ENCODE results near the gene EPHB2.

Gene EPHB2

GRCh38 chr1:22756125-22756735 lies 45.6 kb downstream of the EPHB2 start:
- Histone ChIP-seq H3K4me3 (no peak overlapping the region), H3K4me2 (no peak overlapping the region), H4K20me1 (peaks cover 0 to 29% (median 0%) of the 10 kb centered on the region in 11 experiments; a peak in 3 of 22 replicates), H3K27me3 (no peaks in the 10 kb centered on the region), H3K4me1 (peaks cover 0 to 5% (median 2%) of the 10 kb centered on the region in 10 experiments; a peak in 10 of 20 replicates), H3K9me3 (replicated peaks in 1 of 11) (no peaks in the 10 kb centered on the region), H3K36me3 (no peaks in the 10 kb centered on the region), H3K27ac (no peak overlapping the region), H3K9ac (no peak overlapping the region)
- TF ChIP-seq Cebpa-rat (IDR thresholded peaks at IDR 0.05) = no peak

- H3K4me1 ChIP-seq = no peaks in the 10 kb centered on the region
- no peak overlapping the region for H3K9ac ChIP-seq
- peaks cover 0 to 35% (median 0%) of the 10 kb centered on the region in 11 experiments; a peak in 4 of 22 replicates for H4K20me1 ChIP-seq
- no peak for TF ChIP-seq Cebpa-rat (IDR thresholded peaks at IDR 0.05)
- H3K9me3 ChIP-seq (replicated peaks in 1 of 11) = no peaks in the 10 kb centered on the region
- H3K27ac ChIP-seq = no peak overlapping the region
- no peaks in the 10 kb centered on the region for H3K27me3 ChIP-seq
- H3K4me2 ChIP-seq = no peak overlapping the region
- no peak overlapping the region for H3K4me3 ChIP-seq
- no peaks in the 10 kb centered on the region for H3K36me3 ChIP-seq
These were observed 49.8 kb downstream of the EPHB2 start for GRCh38 chr1:22760455-22760854.

- no peak for TF ChIP-seq Cebpa-rat (IDR thresholded peaks at IDR 0.05)
- no peak overlapping the region for H3K9ac ChIP-seq
- no peaks in the 10 kb centered on the region for H3K27me3 ChIP-seq
- H3K4me3 ChIP-seq = no peak overlapping the region
- no peak overlapping the region for H3K4me2 ChIP-seq
- H3K9me3 ChIP-seq (replicated peaks in 1 of 11) = no peaks in the 10 kb centered on the region
- no peaks in the 10 kb centered on the region for H3K4me1 ChIP-seq
- H3K27ac ChIP-seq = no peak overlapping the region
- H3K36me3 ChIP-seq = no peaks in the 10 kb centered on the region
- H4K20me1 ChIP-seq = peaks cover 0 to 38% (median 0%) of the 10 kb centered on the region in 11 experiments; a peak in 4 of 22 replicates
These were observed 50.5 kb downstream of the EPHB2 start for GRCh38 chr1:22761101-22761500.

- H3K9ac ChIP-seq = no peak overlapping the region
- H4K20me1 ChIP-seq = peaks cover 0 to 38% (median 0%) of the 10 kb centered on the region in 11 experiments; a peak in 5 of 22 replicates
- no peaks in the 10 kb centered on the region for H3K9me3 ChIP-seq (replicated peaks in 1 of 11)
These were observed 51.2 kb downstream of the EPHB2 start for GRCh38 chr1:22761821-22762220.

GRCh38 chr1:22763487-22764200 lies 53.0 kb downstream of the EPHB2 start:
- no peak for TF ChIP-seq Cebpa-rat (IDR thresholded peaks at IDR 0.05)
- Histone ChIP-seq H3K27ac (no peak overlapping the region), H3K36me3 (no peaks in the 10 kb centered on the region), H3K4me3 (no peak overlapping the region), H3K4me1 (no peaks in the 10 kb centered on the region), H3K27me3 (no peaks in the 10 kb centered on the region), H3K9me3 (replicated peaks in 1 of 11) (no peaks in the 10 kb centered on the region), H3K9ac (no peak overlapping the region), H3K4me2 (no peak overlapping the region), H4K20me1 (peaks cover 0 to 43% (median 0%) of the 10 kb centered on the region in 11 experiments; a peak in 5 of 22 replicates)

More at GRCh38 chr1:22761821-22762220, 51.2 kb downstream of the EPHB2 start:
- no peaks in the 10 kb centered on the region for H3K36me3 ChIP-seq
- no peaks in the 10 kb centered on the region for H3K27me3 ChIP-seq
- no peak for TF ChIP-seq Cebpa-rat (IDR thresholded peaks at IDR 0.05)
- no peak overlapping the region for H3K27ac ChIP-seq
- H3K4me1 ChIP-seq = no peaks in the 10 kb centered on the region
- no peak overlapping the region for H3K4me3 ChIP-seq
- H3K4me2 ChIP-seq = no peak overlapping the region

GRCh38 chr1:22767852-22768251 lies 57.2 kb downstream of the EPHB2 start:
- Histone ChIP-seq H4K20me1 (peaks cover 0 to 23% (median 0%) of the 10 kb centered on the region in 11 experiments; a peak in 3 of 22 replicates), H3K36me3 (no peaks in the 10 kb centered on the region), H3K4me1 (no peaks in the 10 kb centered on the region)

GRCh38 chr1:22769932-22770331 lies 59.3 kb downstream of the EPHB2 start:
- H3K4me3 ChIP-seq = no peak overlapping the region
- no peak overlapping the region for H3K27ac ChIP-seq
- H3K9ac ChIP-seq = no peak overlapping the region
- no peaks in the 10 kb centered on the region for H3K9me3 ChIP-seq (replicated peaks in 1 of 11)
- no peaks in the 10 kb centered on the region for H3K4me1 ChIP-seq
- no peak overlapping the region for H3K4me2 ChIP-seq
- no peaks in the 10 kb centered on the region for H3K27me3 ChIP-seq
- peaks cover 0 to 30% (median 0%) of the 10 kb centered on the region in 11 experiments; a peak in 4 of 22 replicates for H4K20me1 ChIP-seq
- no peak for TF ChIP-seq Cebpa-rat (IDR thresholded peaks at IDR 0.05)
- no peaks in the 10 kb centered on the region for H3K36me3 ChIP-seq

More at GRCh38 chr1:22767852-22768251, 57.2 kb downstream of the EPHB2 start:
- Histone ChIP-seq H3K4me3 (no peak overlapping the region), H3K27ac (no peak overlapping the region), H3K9me3 (replicated peaks in 1 of 11) (no peaks in the 10 kb centered on the region), H3K9ac (no peak overlapping the region), H3K27me3 (no peaks in the 10 kb centered on the region), H3K4me2 (no peak overlapping the region)
- no peak for TF ChIP-seq Cebpa-rat (IDR thresholded peaks at IDR 0.05)

- TF ChIP-seq Cebpa-rat (IDR thresholded peaks at IDR 0.05) = no peak
- Histone ChIP-seq H3K4me2 (no peak overlapping the region), H3K4me1 (peaks cover 0 to 9% (median 2%) of the 10 kb centered on the region in 10 experiments; a peak in 8 of 20 replicates), H3K9me3 (replicated peaks in 1 of 11) (no peaks in the 10 kb centered on the region), H3K4me3 (no peak overlapping the region), H3K27ac (no peak overlapping the region), H3K36me3 (no peaks in the 10 kb centered on the region), H3K27me3 (no peaks in the 10 kb centered on the region), H4K20me1 (peaks cover 0 to 19% (median 0%) of the 10 kb centered on the region in 11 experiments; a peak in 5 of 22 replicates), H3K9ac (no peak overlapping the region)
These were observed 61.4 kb downstream of the EPHB2 start for GRCh38 chr1:22772014-22772413.

GRCh38 chr1:22773981-22774832 lies 63.6 kb downstream of the EPHB2 start:
- Histone ChIP-seq H4K20me1 (peaks cover 0 to 7% (median 0%) of the 10 kb centered on the region in 11 experiments; a peak in 3 of 22 replicates), H3K27ac (no peak overlapping the region), H3K27me3 (no peaks in the 10 kb centered on the region), H3K36me3 (no peaks in the 10 kb centered on the region), H3K9me3 (replicated peaks in 1 of 11) (no peaks in the 10 kb centered on the region), H3K4me3 (no peak overlapping the region), H3K4me2 (no peak overlapping the region), H3K4me1 (peaks cover 0 to 9% (median 2%) of the 10 kb centered on the region in 10 experiments; a peak in 8 of 20 replicates), H3K9ac (no peak overlapping the region)
- TF ChIP-seq Cebpa-rat (IDR thresholded peaks at IDR 0.05) = no peak
